H9 (cell line): Measurements from ENCODE around the gene CCSER1. TPM values are rescaled to one million over a fixed set of nuclear protein-coding genes. Genes with fewer than 3 reads are reported as not detected.

Experiments
- DNase-seq: peaks from one replicate; pipeline ENCODE4 v3.0.0-alpha.2; 2017
- H2AFZ ChIP-seq: one replicate; pipeline ENCODE4 v1.6.1; 2013; ENCODE audit warnings: mild to moderate bottlenecking, low read length, control low read depth, moderate library complexity
- H2AK5ac ChIP-seq: 2 replicates; pipeline ENCODE4 v1.6.1; 2013; ENCODE audit warnings: low read length, control low read depth, mixed read lengths; ENCODE audit not compliant: insufficient read length
- H2BK120ac ChIP-seq: one replicate; pipeline ENCODE4 v1.6.1; 2013; ENCODE audit warnings: low read depth, mild to moderate bottlenecking, low read length, control low read depth, inconsistent platforms; ENCODE audit not compliant: poor library complexity, severe bottlenecking
- H2BK12ac ChIP-seq: 2 replicates; pipeline ENCODE4 v1.6.1; 2013; ENCODE audit warnings: low read length, control low read depth, mixed read lengths, low read depth; ENCODE audit not compliant: insufficient read length
- H2BK15ac ChIP-seq: 2 replicates; pipeline ENCODE4 v1.6.1; 2013; ENCODE audit warnings: low read depth, low read length, control low read depth
- H2BK20ac ChIP-seq: one replicate; pipeline ENCODE4 v1.6.1; 2013; ENCODE audit warnings: low read depth, mild to moderate bottlenecking, low read length, control low read depth, inconsistent platforms; ENCODE audit not compliant: poor library complexity, severe bottlenecking
- H2BK5ac ChIP-seq: 2 replicates; pipeline ENCODE4 v1.6.1; 2013; ENCODE audit warnings: low read length, control low read depth, mixed read lengths; ENCODE audit not compliant: insufficient read length
- H3K14ac ChIP-seq: 2 replicates; pipeline ENCODE4 v1.6.1; 2013; ENCODE audit warnings: low read length, control low read depth; ENCODE audit not compliant: insufficient read depth
- H3K18ac ChIP-seq: 2 replicates; pipeline ENCODE4 v1.6.1; 2013; ENCODE audit warnings: low read depth, mild to moderate bottlenecking, mixed read lengths, low read length, control low read depth; ENCODE audit not compliant: insufficient read length
- H3K23ac ChIP-seq: 2 replicates; pipeline ENCODE4 v1.6.1; 2013; ENCODE audit warnings: low read length, control low read depth, mixed read lengths, low read depth; ENCODE audit not compliant: insufficient read length
- H3K23me2 ChIP-seq: 2 replicates; pipeline ENCODE4 v1.6.1; 2013; ENCODE audit warnings: low read depth, mild to moderate bottlenecking, mixed read lengths, low read length, control low read depth; ENCODE audit not compliant: insufficient read length, poor library complexity, severe bottlenecking
- H3K27ac ChIP-seq: 2 replicates; pipeline ENCODE4 v1.5.1; 2013; ENCODE audit warnings: low read length, control low read depth, mixed read lengths, low read depth; ENCODE audit not compliant: insufficient read length
- H3K27me3 ChIP-seq: 2 replicates; pipeline ENCODE4 v1.6.1; 2013; ENCODE audit warnings: low read length, control low read depth, inconsistent platforms; ENCODE audit not compliant: insufficient read depth
- H3K4ac ChIP-seq: 2 replicates; pipeline ENCODE4 v1.6.1; 2013; ENCODE audit warnings: low read depth, mild to moderate bottlenecking, control low read depth, inconsistent platforms, low read length, moderate library complexity
- H3K4me1 ChIP-seq: 2 replicates; pipeline ENCODE4 v1.6.1; 2013; ENCODE audit warnings: low read length, control low read depth, inconsistent platforms; ENCODE audit not compliant: insufficient read depth
- H3K4me2 ChIP-seq: 2 replicates; pipeline ENCODE4 v1.6.1; 2013; ENCODE audit warnings: low read length, control low read depth, mixed read lengths; ENCODE audit not compliant: insufficient read length, insufficient read depth
- H3K56ac ChIP-seq: 2 replicates; pipeline ENCODE4 v1.6.1; 2013; ENCODE audit warnings: low read depth, mild to moderate bottlenecking, mixed read lengths, low read length, control low read depth; ENCODE audit not compliant: insufficient read length
- H3K79me1 ChIP-seq: 2 replicates; pipeline ENCODE4 v1.6.1; 2013; ENCODE audit warnings: low read depth, mild to moderate bottlenecking, moderate library complexity, low read length, control low read depth, inconsistent platforms; ENCODE audit not compliant: insufficient read depth, poor library complexity, severe bottlenecking
- H3K79me2 ChIP-seq: 2 replicates; pipeline ENCODE4 v1.6.1; 2013; ENCODE audit warnings: low read length, control low read depth, inconsistent platforms; ENCODE audit not compliant: insufficient read depth
- H3K9ac ChIP-seq: 2 replicates; pipeline ENCODE4 v1.6.1; 2013; ENCODE audit warnings: low read length, control low read depth, mixed read lengths; ENCODE audit not compliant: insufficient read length; ENCODE audit errors: extremely low read depth
- H3K9me3 ChIP-seq: one replicate; pipeline ENCODE4 v1.6.1; 2013; ENCODE audit warnings: low read depth, low read length, inconsistent platforms; ENCODE audit not compliant: control insufficient read depth
- H3T11ph ChIP-seq: one replicate; pipeline ENCODE4 v1.6.1; 2013; ENCODE audit warnings: mild to moderate bottlenecking, low read length, control low read depth, inconsistent platforms
- H4K20me1 ChIP-seq: one replicate; pipeline ENCODE4 v1.6.1; 2013; ENCODE audit not compliant: control insufficient read depth, insufficient read length, insufficient read depth
- H4K5ac ChIP-seq: 2 replicates; pipeline ENCODE4 v1.6.1; 2013; ENCODE audit warnings: low read depth, mild to moderate bottlenecking, mixed read lengths, low read length, control low read depth; ENCODE audit not compliant: insufficient read length
- H4K8ac ChIP-seq: replicated peaks from 2 replicates; pipeline ENCODE4 v1.6.1; 2013; ENCODE audit warnings: low read length, control low read depth, mixed read lengths, low read depth; ENCODE audit not compliant: insufficient read length
- H4K91ac ChIP-seq: 2 replicates; pipeline ENCODE4 v1.6.1; 2013; ENCODE audit warnings: low read depth, mild to moderate bottlenecking, moderate library complexity, mixed read lengths, low read length, control low read depth; ENCODE audit not compliant: insufficient read length
- H3K27ac Mint-ChIP-seq, 3 experiments: 2 replicates in 2 of 3; 3 replicates in 1 of 3; pipeline ENCODE4 v1.8.0; 2020 to 2021; ENCODE audit warnings: mixed read lengths in 3 of 3, mild to moderate bottlenecking in 1 of 3, moderate library complexity in 1 of 3
- H3K27me3 Mint-ChIP-seq: 2 replicates; pipeline ENCODE4 v1.8.0; 2021; ENCODE audit warnings: low read depth, mild to moderate bottlenecking, moderate library complexity, mixed read lengths
- H3K36me3 Mint-ChIP-seq, 3 experiments: 2 replicates in 2 of 3; 3 replicates in 1 of 3; pipeline ENCODE4 v1.8.0; 2020 to 2021; ENCODE audit warnings: low read depth in 3 of 3, mixed read lengths in 3 of 3; ENCODE audit not compliant: insufficient read depth in 1 of 3
- H3K4me1 Mint-ChIP-seq, 2 experiments: 2 replicates each; pipeline ENCODE4 v1.8.0; 2020; ENCODE audit warnings: mixed read lengths in 2 of 2
- H3K4me3 Mint-ChIP-seq, 2 experiments: 2 replicates in 1 of 2; 3 replicates in 1 of 2; pipeline ENCODE4 v1.8.0; 2020 to 2021; ENCODE audit warnings: mild to moderate bottlenecking in 2 of 2, mixed read lengths in 2 of 2, moderate library complexity in 1 of 2
- H3K9me3 Mint-ChIP-seq, 2 experiments: 2 replicates in 1 of 2; 3 replicates in 1 of 2; pipeline ENCODE4 v1.8.0; 2020; ENCODE audit warnings: mild to moderate bottlenecking in 2 of 2, mixed read lengths in 2 of 2, moderate library complexity in 1 of 2
- CTCF ChIP-seq: fragments of 200-600 bp; sonication (generic); conservative IDR thresholded peaks from 3 replicates; pipeline ENCODE4 v1.8.0; 2021; ENCODE audit warnings: antibody characterized with exemption, mild to moderate bottlenecking
- WGBS: extraction: QIAGEN DNeasy Blood & Tissue Kit; methylation state at CpG from one replicate; pipeline ENCODE4 v1.1.7; 2013; ENCODE audit warnings: missing lambda C conversion rate, low lambda C conversion rate, mixed read lengths; ENCODE audit not compliant: insufficient read length; ENCODE audit errors: extremely low coverage; 5-methylcytosine and 5-hydroxymethylcytosine counted together
- total RNA-seq: library from RNA; stranded (reverse); gene quantifications from 2 replicates; pipeline ENCODE4 v1.2.1, GENCODE V29; 2021

CCSER1 gene
- total RNA-seq, 1 experiment from 2014 or later, result 0.37 TPM

GRCh38 chr4:91279899-91280298, 1152.7 kb downstream of the CCSER1 start:
- Histone ChIP-seq H3K9ac (no peak overlapping the region), H2AK5ac (no peak overlapping the region), H3K4ac (no peak overlapping the region), H3K23me2 (no peaks in the 10 kb centered on the region), H3K9me3 (no peaks in the 10 kb centered on the region), H2BK120ac (no peak overlapping the region), H4K8ac (no peak overlapping the region), H3K23ac (no peak overlapping the region), H3K27me3 (no peaks in the 10 kb centered on the region), H3K4me1 (no peaks in the 10 kb centered on the region; the same call in 1 of the 2 replicates), H3K27ac (no peak overlapping the region), H3K14ac (no peak overlapping the region), H3K56ac (no peak overlapping the region), H2BK5ac (no peak overlapping the region), H2AFZ (no peak overlapping the region), H2BK15ac (no peak overlapping the region), H4K20me1 (no peaks in the 10 kb centered on the region), H3K79me2 (no peaks in the 10 kb centered on the region), H2BK12ac (no peak overlapping the region), H3K79me1 (no peaks in the 10 kb centered on the region), H3T11ph (no peak overlapping the region), H4K91ac (no peak overlapping the region), H2BK20ac (no peak overlapping the region), H3K18ac (no peak overlapping the region), H4K5ac (no peak overlapping the region), H3K4me2 (no peak overlapping the region)
- TF ChIP-seq CTCF, result no peak
- Mint-ChIP-seq H3K4me3 (no peak overlapping the region), H3K4me1 (peaks cover 7 to 9% of the 10 kb centered on the region in 2 experiments; a peak in 3 of 4 replicates), H3K9me3 (peaks cover 5 to 6% of the 10 kb centered on the region in 2 experiments; a peak in 1 of 5 replicates), H3K27me3 (no peaks in the 10 kb centered on the region), H3K36me3 (peaks cover 0 to 7% (median 0%) of the 10 kb centered on the region in 3 experiments; a peak in 2 of 7 replicates), H3K27ac (0 out of 7 replicates have a peak overlapping the region, but pooled peaks of 1 of the 3 experiments have one; percentile 36)
- no CpG with 5 or more reads among the region's 2 CpGs for WGBS
- no peak for DNase-seq
